ENCODE results near the gene UBR1. TPM values are rescaled to one million over a fixed set of nuclear protein-coding genes. Genes with fewer than 3 reads are reported as not detected.
"Not testable (repeated sequence)": the region's sequence is repeated elsewhere in the genome, so short reads cannot be mapped to it uniquely, and the experiment has no call there.

The UBR1 gene
- total RNA-seq, 1 experiment from 2014 or later: 22.2 TPM

DNA sequence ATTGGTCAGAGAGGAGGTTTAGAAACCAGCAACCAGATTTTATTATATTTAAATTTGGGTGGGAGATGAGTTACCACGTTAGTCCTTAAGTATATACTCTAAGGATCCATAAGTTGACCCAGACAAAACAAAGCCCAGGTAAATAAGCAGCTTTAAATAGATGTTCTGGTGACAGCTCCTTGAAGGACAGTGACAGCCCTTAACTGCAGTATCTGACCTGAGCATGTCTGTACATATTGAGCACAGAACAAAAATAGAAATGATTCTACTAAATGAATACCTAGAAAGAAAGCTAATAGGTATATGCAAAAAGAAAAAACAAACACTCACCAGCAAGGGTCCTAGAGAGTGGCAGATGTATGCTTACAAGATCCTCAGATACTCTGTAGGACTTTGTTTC, 63.0 kb downstream of the UBR1 start:
- no peak overlapping the region for H4K91ac ChIP-seq (ENCODE audit: insufficient read length, low read depth, low read length)
- no peaks in the 10 kb centered on the region for H3K4me1 ChIP-seq (ENCODE audit: insufficient read depth, low read length)

DNA sequence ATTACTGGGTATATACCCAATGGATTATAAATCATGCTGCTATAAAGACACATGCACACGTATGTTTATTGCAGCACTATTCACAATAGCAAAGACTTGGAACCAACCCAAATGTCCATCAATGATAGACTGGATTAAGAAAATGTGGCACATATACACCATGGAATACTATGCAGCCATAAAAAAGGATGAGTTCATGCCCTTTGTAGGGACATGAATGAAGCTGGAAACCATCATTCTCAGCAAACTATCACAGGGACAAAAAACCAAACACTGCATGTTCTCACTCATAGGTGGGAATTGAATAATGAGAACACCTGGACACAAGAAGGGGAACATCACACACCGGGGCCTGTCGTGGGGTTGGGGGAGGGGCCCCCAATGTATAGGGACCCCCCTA, 64.8 kb downstream of the UBR1 start:
- H3K36me3 Mint-ChIP-seq (ENCODE audit: insufficient read depth in 1 of 3, low read depth in 3 of 3): peaks cover 14 to 65% (median 36%) of the 10 kb centered on the region in 3 experiments

More for the DNA sequence above, 63.0 kb downstream of the UBR1 start:
- DNase-seq: no peak
- Mint-ChIP-seq H3K4me3 (no peak overlapping the region), H3K9me3 (no peaks in the 10 kb centered on the region; a peak in 1 of 5 replicates), H3K4me1 (no peaks in the 10 kb centered on the region), H3K27me3 (ENCODE audit: low read depth) (no peaks in the 10 kb centered on the region), H3K36me3 (ENCODE audit: insufficient read depth in 1 of 3, low read depth in 3 of 3) (peaks cover 14 to 61% (median 43%) of the 10 kb centered on the region in 3 experiments), H3K27ac (no peak overlapping the region)
- H2AK5ac ChIP-seq (ENCODE audit: insufficient read length, low read length): no peak overlapping the region
- H2BK5ac ChIP-seq (ENCODE audit: insufficient read length, low read length): no peak overlapping the region
- H3K56ac ChIP-seq (ENCODE audit: insufficient read length, low read depth, low read length): no peak overlapping the region
- no peak overlapping the region for H3K23ac ChIP-seq (ENCODE audit: insufficient read length, low read depth, low read length)
- no peak overlapping the region for H4K5ac ChIP-seq (ENCODE audit: insufficient read length, low read depth, low read length)
- no peaks in the 10 kb centered on the region for H3K9me3 ChIP-seq (ENCODE audit: control insufficient read depth, low read depth, low read length)
- H2BK12ac ChIP-seq (ENCODE audit: insufficient read length, low read depth, low read length): no peak overlapping the region
- no peak overlapping the region for H3K18ac ChIP-seq (ENCODE audit: insufficient read length, low read depth, low read length)
- H3K27me3 ChIP-seq (ENCODE audit: insufficient read depth, low read length): no peaks in the 10 kb centered on the region
- H3K4me2 ChIP-seq (ENCODE audit: insufficient read depth, insufficient read length, low read length): no peak overlapping the region
- no peak overlapping the region for H2BK20ac ChIP-seq (ENCODE audit: low read depth, low read length, poor library complexity, severe bottlenecking)
- H3K79me2 ChIP-seq (ENCODE audit: insufficient read depth, low read length): no peaks in the 10 kb centered on the region
- no peak overlapping the region for H3T11ph ChIP-seq (ENCODE audit: low read length)
- no peak overlapping the region for H3K4ac ChIP-seq (ENCODE audit: low read depth, low read length)
- no peak overlapping the region for H2BK120ac ChIP-seq (ENCODE audit: low read depth, low read length, poor library complexity, severe bottlenecking)
- H4K8ac ChIP-seq (replicated peaks; ENCODE audit: insufficient read length, low read depth, low read length): no peak overlapping the region
- WGBS (ENCODE audit: extremely low coverage, insufficient read length, low lambda C conversion rate): no CpG with 5 or more reads among the region's 1 CpG
- no peak overlapping the region for H3K27ac ChIP-seq (ENCODE audit: insufficient read length, low read depth, low read length)
- TF ChIP-seq, protein P1, sequence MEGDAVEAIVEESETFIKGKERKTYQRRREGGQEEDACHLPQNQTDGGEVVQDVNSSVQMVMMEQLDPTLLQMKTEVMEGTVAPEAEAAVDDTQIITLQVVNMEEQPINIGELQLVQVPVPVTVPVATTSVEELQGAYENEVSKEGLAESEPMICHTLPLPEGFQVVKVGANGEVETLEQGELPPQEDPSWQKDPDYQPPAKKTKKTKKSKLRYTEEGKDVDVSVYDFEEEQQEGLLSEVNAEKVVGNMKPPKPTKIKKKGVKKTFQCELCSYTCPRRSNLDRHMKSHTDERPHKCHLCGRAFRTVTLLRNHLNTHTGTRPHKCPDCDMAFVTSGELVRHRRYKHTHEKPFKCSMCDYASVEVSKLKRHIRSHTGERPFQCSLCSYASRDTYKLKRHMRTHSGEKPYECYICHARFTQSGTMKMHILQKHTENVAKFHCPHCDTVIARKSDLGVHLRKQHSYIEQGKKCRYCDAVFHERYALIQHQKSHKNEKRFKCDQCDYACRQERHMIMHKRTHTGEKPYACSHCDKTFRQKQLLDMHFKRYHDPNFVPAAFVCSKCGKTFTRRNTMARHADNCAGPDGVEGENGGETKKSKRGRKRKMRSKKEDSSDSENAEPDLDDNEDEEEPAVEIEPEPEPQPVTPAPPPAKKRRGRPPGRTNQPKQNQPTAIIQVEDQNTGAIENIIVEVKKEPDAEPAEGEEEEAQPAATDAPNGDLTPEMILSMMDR (conservative IDR thresholded peaks at IDR 0.05): no peak
- H3K23me2 ChIP-seq (ENCODE audit: insufficient read length, low read depth, low read length, poor library complexity, severe bottlenecking): no peaks in the 10 kb centered on the region
- no peak overlapping the region for H2BK15ac ChIP-seq (ENCODE audit: low read depth, low read length)
- no peak overlapping the region for H3K9ac ChIP-seq (ENCODE audit: extremely low read depth, insufficient read length, low read length)
- H3K79me1 ChIP-seq (ENCODE audit: insufficient read depth, low read depth, low read length, poor library complexity, severe bottlenecking): no peaks in the 10 kb centered on the region
- no peak overlapping the region for H3K14ac ChIP-seq (ENCODE audit: insufficient read depth, low read length)
- H2AFZ ChIP-seq (ENCODE audit: low read length): no peak overlapping the region
- H4K20me1 ChIP-seq (ENCODE audit: control insufficient read depth, insufficient read depth, insufficient read length): no peaks in the 10 kb centered on the region

More for the DNA sequence above, 64.8 kb downstream of the UBR1 start:
- not testable (repeated sequence) for H3K4me3 Mint-ChIP-seq; H3K14ac ChIP-seq (ENCODE audit: insufficient read depth, low read length); H2BK120ac ChIP-seq (ENCODE audit: low read depth, low read length, poor library complexity, severe bottlenecking); H4K5ac ChIP-seq (ENCODE audit: insufficient read length, low read depth, low read length); H3K27me3 Mint-ChIP-seq (ENCODE audit: low read depth); H3K27me3 ChIP-seq (ENCODE audit: insufficient read depth, low read length); H3K9me3 ChIP-seq (ENCODE audit: control insufficient read depth, low read depth, low read length); H4K91ac ChIP-seq (ENCODE audit: insufficient read length, low read depth, low read length); H2AK5ac ChIP-seq (ENCODE audit: insufficient read length, low read length); H3K9ac ChIP-seq (ENCODE audit: extremely low read depth, insufficient read length, low read length); H3K18ac ChIP-seq (ENCODE audit: insufficient read length, low read depth, low read length); H3K79me1 ChIP-seq (ENCODE audit: insufficient read depth, low read depth, low read length, poor library complexity, severe bottlenecking); H3K4me2 ChIP-seq (ENCODE audit: insufficient read depth, insufficient read length, low read length); DNase-seq; H2BK12ac ChIP-seq (ENCODE audit: insufficient read length, low read depth, low read length); H3K4ac ChIP-seq (ENCODE audit: low read depth, low read length); H3K27ac ChIP-seq (ENCODE audit: insufficient read length, low read depth, low read length); H2BK20ac ChIP-seq (ENCODE audit: low read depth, low read length, poor library complexity, severe bottlenecking); H3K23ac ChIP-seq (ENCODE audit: insufficient read length, low read depth, low read length); H4K20me1 ChIP-seq (ENCODE audit: control insufficient read depth, insufficient read depth, insufficient read length); H3K9me3 Mint-ChIP-seq; H3K27ac Mint-ChIP-seq; H2BK5ac ChIP-seq (ENCODE audit: insufficient read length, low read length); H3K4me1 ChIP-seq (ENCODE audit: insufficient read depth, low read length); H2BK15ac ChIP-seq (ENCODE audit: low read depth, low read length); H3K56ac ChIP-seq (ENCODE audit: insufficient read length, low read depth, low read length); H4K8ac ChIP-seq (replicated peaks; ENCODE audit: insufficient read length, low read depth, low read length); H3K79me2 ChIP-seq (ENCODE audit: insufficient read depth, low read length); H3K23me2 ChIP-seq (ENCODE audit: insufficient read length, low read depth, low read length, poor library complexity, severe bottlenecking); H2AFZ ChIP-seq (ENCODE audit: low read length); H3K4me1 Mint-ChIP-seq; H3T11ph ChIP-seq (ENCODE audit: low read length)
- no CpG with 5 or more reads among the region's 3 CpGs for WGBS (ENCODE audit: extremely low coverage, insufficient read length, low lambda C conversion rate)
